IMR-90 (cell line): ENCODE results near the gene ITGA1. TPM values are rescaled to one million over a fixed set of nuclear protein-coding genes. Genes with fewer than 3 reads are reported as not detected.

Source experiments
- ATAC-seq: fragments of 200-7000 bp; cut with Tn5 transposase; 2 replicates; pipeline ENCODE4 v1.9.1; 2020; ENCODE audit warnings: low read depth, mild to moderate bottlenecking, moderate library complexity
- BruUV-seq: library from RNA; stranded (reverse); fragments of 400-500 nt; replicated peaks from 2 replicates; lab custom pipeline; 2021; lab: Mats Ljungman, UMichigan
- CTCF ChIA-PET: fragments of 300-600 bp; formaldehyde crosslinking; extraction: SDS; loops from one replicate; lab custom pipeline; 2021; ENCODE audit warnings: antibody characterized with exemption; lab: Yijun Ruan, JAX
- POLR2A ChIA-PET: fragments of 300-600 bp; sonication (Branson Sonifier 250); formaldehyde crosslinking; loops from one replicate; lab custom pipeline; 2022; ENCODE audit warnings: antibody characterized with exemption; ENCODE audit not compliant: unreplicated experiment; lab: Charles Lee
- DNase-seq: peaks from one replicate; pipeline ENCODE4 v3.0.0; 2013
- H2AFZ ChIP-seq: replicated peaks from 2 replicates; pipeline ENCODE3; 2013; ENCODE audit warnings: low read length, mild to moderate bottlenecking; ENCODE audit not compliant: poor library complexity
- H2AK5ac ChIP-seq: 2 replicates; pipeline ENCODE4 v1.6.1; 2013; ENCODE audit warnings: low read depth, low read length, inconsistent platforms
- H2AK9ac ChIP-seq: replicated peaks from 2 replicates; pipeline ENCODE3; 2013; ENCODE audit warnings: mild to moderate bottlenecking, low read depth, low read length, moderate library complexity; ENCODE audit not compliant: poor library complexity
- H2BK120ac ChIP-seq: 2 replicates; pipeline ENCODE4 v1.6.1; 2013; ENCODE audit warnings: low read depth, low read length, inconsistent platforms
- H2BK15ac ChIP-seq: 3 replicates; pipeline ENCODE4 v1.6.1; 2013; ENCODE audit warnings: low read depth, low read length, inconsistent platforms
- H2BK20ac ChIP-seq: 2 replicates; pipeline ENCODE4 v1.6.1; 2013; ENCODE audit warnings: low read depth, mild to moderate bottlenecking, inconsistent platforms, low read length, moderate library complexity
- H2BK5ac ChIP-seq: 2 replicates; pipeline ENCODE4 v1.6.1; 2013; ENCODE audit warnings: mild to moderate bottlenecking, low read depth, low read length, inconsistent platforms; ENCODE audit not compliant: poor library complexity, severe bottlenecking
- H3K14ac ChIP-seq: replicated peaks from 2 replicates; pipeline ENCODE4 v1.6.1; 2013; ENCODE audit warnings: low read depth, low read length, inconsistent platforms
- H3K18ac ChIP-seq: 2 replicates; pipeline ENCODE4 v1.6.1; 2013; ENCODE audit warnings: low read depth, low read length, control low read depth
- H3K23ac ChIP-seq: 2 replicates; pipeline ENCODE4 v1.6.1; 2013; ENCODE audit warnings: low read depth, low read length, inconsistent platforms
- H3K27ac ChIP-seq: 2 replicates; pipeline ENCODE4 v1.5.1; 2013; ENCODE audit warnings: mild to moderate bottlenecking, control low read depth, low read length; ENCODE audit not compliant: insufficient read depth
- H3K27me3 ChIP-seq: 2 replicates; pipeline ENCODE4 v1.6.1; 2013; ENCODE audit warnings: low read length; ENCODE audit not compliant: control insufficient read depth, insufficient read depth
- H3K36me3 ChIP-seq: 2 replicates; pipeline ENCODE4 v1.6.1; 2013; ENCODE audit warnings: low read length, mixed read lengths; ENCODE audit not compliant: control insufficient read depth, insufficient read depth
- H3K4ac ChIP-seq: 2 replicates; pipeline ENCODE4 v1.6.1; 2013; ENCODE audit warnings: low read depth, low read length, inconsistent platforms
- H3K4me1 ChIP-seq: 2 replicates; pipeline ENCODE4 v1.6.1; 2013; ENCODE audit warnings: low read length, mixed read lengths; ENCODE audit not compliant: control insufficient read depth, insufficient read depth
- H3K4me2 ChIP-seq: 2 replicates; pipeline ENCODE4 v1.6.1; 2013; ENCODE audit warnings: low read depth, mild to moderate bottlenecking, control low read depth, low read length, moderate library complexity
- H3K4me3 ChIP-seq: 2 replicates; pipeline ENCODE4 v1.5.1; 2013; ENCODE audit warnings: low read depth, mild to moderate bottlenecking, control low read depth, low read length, moderate library complexity; ENCODE audit not compliant: insufficient read depth
- H3K56ac ChIP-seq: 2 replicates; pipeline ENCODE4 v1.6.1; 2013; ENCODE audit warnings: low read length, inconsistent platforms; ENCODE audit not compliant: insufficient read depth; ENCODE audit errors: extremely low read depth
- H3K79me1 ChIP-seq, 2 experiments: 2 replicates each; pipeline ENCODE4 v1.6.1; 2013; ENCODE audit warnings: low read length in 2 of 2, inconsistent platforms in 1 of 2, low read depth in 1 of 2
- H3K9ac ChIP-seq: 2 replicates; pipeline ENCODE4 v1.6.1; 2013; ENCODE audit warnings: low read depth, low read length, control low read depth
- H3K9me1 ChIP-seq: 2 replicates; pipeline ENCODE4 v1.6.1; 2013; ENCODE audit warnings: low read length, inconsistent platforms; ENCODE audit not compliant: insufficient read depth
- H3K9me3 ChIP-seq: 2 replicates; pipeline ENCODE4 v1.6.1; 2013; ENCODE audit warnings: low read length; ENCODE audit not compliant: control insufficient read depth, insufficient read depth
- H4K20me1 ChIP-seq: 2 replicates; pipeline ENCODE4 v1.6.1; 2013; ENCODE audit warnings: low read length, inconsistent platforms; ENCODE audit not compliant: insufficient read depth
- H4K5ac ChIP-seq: 2 replicates; pipeline ENCODE4 v1.6.1; 2013; ENCODE audit warnings: mild to moderate bottlenecking, low read depth, low read length, control low read depth
- H4K8ac ChIP-seq, 2 experiments: 2 replicates each; pipeline ENCODE4 v1.6.1; 2013; ENCODE audit warnings: low read depth in 2 of 2, low read length in 2 of 2, control low read depth in 1 of 2, inconsistent platforms in 1 of 2
- H4K91ac ChIP-seq: 2 replicates; pipeline ENCODE4 v1.6.1; 2013; ENCODE audit warnings: low read depth, low read length, inconsistent platforms; ENCODE audit not compliant: insufficient read depth
- BHLHE40 ChIP-seq: fragments of 150-350 bp; IDR thresholded peaks from 2 replicates; pipeline ENCODE4 v1.6.1; 2016; ENCODE audit warnings: mild to moderate bottlenecking, low read depth, low read length
- MAFK ChIP-seq: IDR thresholded peaks from 2 replicates; pipeline ENCODE4 v1.6.1; 2012; ENCODE audit warnings: low read depth, low read length, improper control_type of control experiment
- RAD21 ChIP-seq: IDR thresholded peaks from 2 replicates; pipeline ENCODE4 v1.6.1; 2012; ENCODE audit warnings: low read length, improper control_type of control experiment
- WGBS, 2 experiments: methylation state at CpG; one replicate each; pipeline versions ENCODE4 v1.1.5 to v1.1.7; 2013; ENCODE audit warnings: missing lambda C conversion rate in 2 of 2; ENCODE audit not compliant: insufficient read length in 1 of 2; ENCODE audit errors: extremely low coverage in 2 of 2; 5-methylcytosine and 5-hydroxymethylcytosine counted together
- dilution Hi-C: fragments of 300-500 bp; cut with HindIII; formaldehyde crosslinking; loops from one replicate; pipeline ENCODE4 v1.14.3; 2018; ENCODE audit warnings: low sequenced_read_pairs; ENCODE audit not compliant: unreplicated experiment
- in situ Hi-C: fragments of 300-500 bp; cut with MboI; formaldehyde crosslinking; loops from 3 replicates; pipeline ENCODE4 v1.14.3; 2019; ENCODE audit warnings: low sequenced_read_pairs, inconsistent platforms, mixed read lengths
- intact Hi-C: fragments of 100-400 bp; cut with micrococcal nuclease; formaldehyde crosslinking; loops from 2 replicates; pipeline ENCODE4 v1.10.0; 2022
- polyA plus RNA-seq, 3 experiments: library from polyadenylated mRNA; depleted of rRNA; stranded (reverse); fragments of >200 nt; gene quantifications; 2 replicates each; pipeline ENCODE4 v1.2.3, GENCODE V29; 2012; ENCODE audit warnings: low replicate concordance in 1 of 3
- total RNA-seq: library from RNA; depleted of rRNA; stranded (reverse); fragments of >200 nt; gene quantifications from 2 replicates; pipeline ENCODE4 v1.2.3, GENCODE V29; 2012
- TF ChIP-seq, protein P1 (sequence below): conservative IDR thresholded peaks from 2 replicates; pipeline ENCODE4 v1.5.1; 2012; ENCODE audit warnings: mild to moderate bottlenecking, low read depth, low read length, improper control_type of control experiment

ITGA1 gene
- total and polyA plus RNA-seq, 2 of the 4 experiments (the other 2 are of a cell fraction), result 22.3 to 95.2 TPM

DNA sequence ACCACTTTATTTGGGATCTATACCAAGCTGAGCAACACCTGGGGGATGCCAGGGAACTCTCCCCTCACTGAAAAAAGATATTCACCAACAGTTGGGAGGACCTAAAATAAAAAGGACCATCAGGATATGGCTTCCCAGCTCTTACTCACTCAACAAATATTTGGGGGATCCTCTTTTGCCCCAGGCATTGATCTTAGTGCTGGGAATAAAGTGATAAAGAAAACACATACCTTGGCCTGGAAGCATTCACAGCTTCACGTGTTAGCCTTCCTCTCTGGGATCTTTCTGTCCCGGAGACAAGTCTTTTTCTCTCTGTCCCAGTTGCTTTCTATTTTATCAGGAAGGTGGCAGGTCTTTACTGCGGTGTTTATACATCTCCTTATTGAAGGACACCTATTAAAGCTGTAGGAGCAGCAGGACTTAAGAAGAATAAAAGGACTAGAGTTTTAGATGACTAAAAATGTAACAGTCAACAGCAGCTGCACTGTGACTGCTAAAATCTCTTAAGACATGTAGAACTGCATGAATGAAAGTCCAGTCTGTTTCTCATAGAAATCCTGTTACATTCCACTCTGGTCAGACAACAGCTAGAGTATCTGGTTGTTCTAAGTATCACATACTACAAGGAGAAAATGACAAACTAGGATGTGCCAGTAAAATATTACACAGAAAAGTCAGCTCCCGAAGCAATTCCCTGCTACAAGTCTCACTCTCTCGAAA is 111.4 kb downstream of the ITGA1 start:
- 0 out of 2 replicates have a peak overlapping the region, but pooled peaks have one; percentile 3 for H2BK120ac ChIP-seq
- CTCF ChIA-PET, result no interaction called here
- H3K9ac ChIP-seq, result no peak overlapping the region
- no peak overlapping the region for H3K27ac ChIP-seq
- H2AFZ ChIP-seq, result no peak overlapping the region
- H3K4ac ChIP-seq, result no peak overlapping the region
- POLR2A ChIA-PET, result no interaction called here
- ATAC-seq, result no peak
- in situ Hi-C loops (no loop called here), dilution Hi-C loops (no loop called here), intact Hi-C loops (no loop called here)
- no peak overlapping the region for H3K4me3 ChIP-seq
- H2BK5ac ChIP-seq, result no peak overlapping the region
- no peak overlapping the region for H2AK9ac ChIP-seq
- no peak overlapping the region for H2BK15ac ChIP-seq
- no peak overlapping the region for H3K4me2 ChIP-seq
- H3K79me1 ChIP-seq, result peaks cover 8 to 14% of the 10 kb centered on the region in 2 experiments; a peak in 3 of 4 replicates
- H2AK5ac ChIP-seq, result no peak overlapping the region
- H4K8ac ChIP-seq, result no peak overlapping the region
- no peak for DNase-seq
- BruUV-seq, result no TSS peak
- H3K4me1 ChIP-seq, result peaks cover 6% of the 10 kb centered on the region
- no peak overlapping the region for H3K56ac ChIP-seq
- WGBS, 2 experiments, result no CpG with 5 or more reads among the region's 5 CpGs
- H3K36me3 ChIP-seq, result peaks cover 27% of the 10 kb centered on the region
- no peak overlapping the region for H4K5ac ChIP-seq
- no peak overlapping the region for H4K91ac ChIP-seq
- peaks cover 4% of the 10 kb centered on the region for H3K9me1 ChIP-seq
- no peak overlapping the region; the same call in 1 of the 2 replicates for H3K14ac ChIP-seq
- H3K18ac ChIP-seq, result no peak overlapping the region
- H3K27me3 ChIP-seq, result no peaks in the 10 kb centered on the region
- no peaks in the 10 kb centered on the region for H4K20me1 ChIP-seq
- TF ChIP-seq BHLHE40 (no peak), MAFK (no peak), RAD21 (no peak)
- TF ChIP-seq, protein P1, sequence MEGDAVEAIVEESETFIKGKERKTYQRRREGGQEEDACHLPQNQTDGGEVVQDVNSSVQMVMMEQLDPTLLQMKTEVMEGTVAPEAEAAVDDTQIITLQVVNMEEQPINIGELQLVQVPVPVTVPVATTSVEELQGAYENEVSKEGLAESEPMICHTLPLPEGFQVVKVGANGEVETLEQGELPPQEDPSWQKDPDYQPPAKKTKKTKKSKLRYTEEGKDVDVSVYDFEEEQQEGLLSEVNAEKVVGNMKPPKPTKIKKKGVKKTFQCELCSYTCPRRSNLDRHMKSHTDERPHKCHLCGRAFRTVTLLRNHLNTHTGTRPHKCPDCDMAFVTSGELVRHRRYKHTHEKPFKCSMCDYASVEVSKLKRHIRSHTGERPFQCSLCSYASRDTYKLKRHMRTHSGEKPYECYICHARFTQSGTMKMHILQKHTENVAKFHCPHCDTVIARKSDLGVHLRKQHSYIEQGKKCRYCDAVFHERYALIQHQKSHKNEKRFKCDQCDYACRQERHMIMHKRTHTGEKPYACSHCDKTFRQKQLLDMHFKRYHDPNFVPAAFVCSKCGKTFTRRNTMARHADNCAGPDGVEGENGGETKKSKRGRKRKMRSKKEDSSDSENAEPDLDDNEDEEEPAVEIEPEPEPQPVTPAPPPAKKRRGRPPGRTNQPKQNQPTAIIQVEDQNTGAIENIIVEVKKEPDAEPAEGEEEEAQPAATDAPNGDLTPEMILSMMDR, result no peak
- no peak overlapping the region for H2BK20ac ChIP-seq
- H3K23ac ChIP-seq, result 0 out of 2 replicates have a peak overlapping the region, but pooled peaks have one; percentile 42
- H3K9me3 ChIP-seq, result no peaks in the 10 kb centered on the region
